IMR-90 (cell line): Measurements from ENCODE around the gene MFSD12. TPM values are rescaled to one million over a fixed set of nuclear protein-coding genes. Genes with fewer than 3 reads are reported as not detected.

Source experiments
- ATAC-seq: fragments of 200-7000 bp; cut with Tn5 transposase; 2 replicates; pipeline ENCODE4 v1.9.1; 2020; ENCODE audit warnings: low read depth, mild to moderate bottlenecking, moderate library complexity
- BruUV-seq: library from RNA; stranded (reverse); fragments of 400-500 nt; replicated peaks from 2 replicates; lab custom pipeline; 2021; lab: Mats Ljungman, UMichigan
- CTCF ChIA-PET: fragments of 300-600 bp; formaldehyde crosslinking; extraction: SDS; loops from one replicate; lab custom pipeline; 2021; ENCODE audit warnings: antibody characterized with exemption; lab: Yijun Ruan, JAX
- POLR2A ChIA-PET: fragments of 300-600 bp; sonication (Branson Sonifier 250); formaldehyde crosslinking; loops from one replicate; lab custom pipeline; 2022; ENCODE audit warnings: antibody characterized with exemption; ENCODE audit not compliant: unreplicated experiment; lab: Charles Lee
- DNase-seq: peaks from one replicate; pipeline ENCODE4 v3.0.0; 2013
- H2AFZ ChIP-seq: replicated peaks from 2 replicates; pipeline ENCODE3; 2013; ENCODE audit warnings: low read length, mild to moderate bottlenecking; ENCODE audit not compliant: poor library complexity
- H2AK5ac ChIP-seq: 2 replicates; pipeline ENCODE4 v1.6.1; 2013; ENCODE audit warnings: low read depth, low read length, inconsistent platforms
- H2AK9ac ChIP-seq: replicated peaks from 2 replicates; pipeline ENCODE3; 2013; ENCODE audit warnings: mild to moderate bottlenecking, low read depth, low read length, moderate library complexity; ENCODE audit not compliant: poor library complexity
- H2BK120ac ChIP-seq: 2 replicates; pipeline ENCODE4 v1.6.1; 2013; ENCODE audit warnings: low read depth, low read length, inconsistent platforms
- H2BK15ac ChIP-seq: 3 replicates; pipeline ENCODE4 v1.6.1; 2013; ENCODE audit warnings: low read depth, low read length, inconsistent platforms
- H2BK20ac ChIP-seq: 2 replicates; pipeline ENCODE4 v1.6.1; 2013; ENCODE audit warnings: low read depth, mild to moderate bottlenecking, inconsistent platforms, low read length, moderate library complexity
- H2BK5ac ChIP-seq: 2 replicates; pipeline ENCODE4 v1.6.1; 2013; ENCODE audit warnings: mild to moderate bottlenecking, low read depth, low read length, inconsistent platforms; ENCODE audit not compliant: poor library complexity, severe bottlenecking
- H3K14ac ChIP-seq: replicated peaks from 2 replicates; pipeline ENCODE4 v1.6.1; 2013; ENCODE audit warnings: low read depth, low read length, inconsistent platforms
- H3K18ac ChIP-seq: 2 replicates; pipeline ENCODE4 v1.6.1; 2013; ENCODE audit warnings: low read depth, low read length, control low read depth
- H3K23ac ChIP-seq: 2 replicates; pipeline ENCODE4 v1.6.1; 2013; ENCODE audit warnings: low read depth, low read length, inconsistent platforms
- H3K27ac ChIP-seq: 2 replicates; pipeline ENCODE4 v1.5.1; 2013; ENCODE audit warnings: mild to moderate bottlenecking, control low read depth, low read length; ENCODE audit not compliant: insufficient read depth
- H3K27me3 ChIP-seq: 2 replicates; pipeline ENCODE4 v1.6.1; 2013; ENCODE audit warnings: low read length; ENCODE audit not compliant: control insufficient read depth, insufficient read depth
- H3K36me3 ChIP-seq: 2 replicates; pipeline ENCODE4 v1.6.1; 2013; ENCODE audit warnings: low read length, mixed read lengths; ENCODE audit not compliant: control insufficient read depth, insufficient read depth
- H3K4ac ChIP-seq: 2 replicates; pipeline ENCODE4 v1.6.1; 2013; ENCODE audit warnings: low read depth, low read length, inconsistent platforms
- H3K4me1 ChIP-seq: 2 replicates; pipeline ENCODE4 v1.6.1; 2013; ENCODE audit warnings: low read length, mixed read lengths; ENCODE audit not compliant: control insufficient read depth, insufficient read depth
- H3K4me2 ChIP-seq: 2 replicates; pipeline ENCODE4 v1.6.1; 2013; ENCODE audit warnings: low read depth, mild to moderate bottlenecking, control low read depth, low read length, moderate library complexity
- H3K4me3 ChIP-seq: 2 replicates; pipeline ENCODE4 v1.5.1; 2013; ENCODE audit warnings: low read depth, mild to moderate bottlenecking, control low read depth, low read length, moderate library complexity; ENCODE audit not compliant: insufficient read depth
- H3K56ac ChIP-seq: 2 replicates; pipeline ENCODE4 v1.6.1; 2013; ENCODE audit warnings: low read length, inconsistent platforms; ENCODE audit not compliant: insufficient read depth; ENCODE audit errors: extremely low read depth
- H3K79me1 ChIP-seq, 2 experiments: 2 replicates each; pipeline ENCODE4 v1.6.1; 2013; ENCODE audit warnings: low read length in 2 of 2, inconsistent platforms in 1 of 2, low read depth in 1 of 2
- H3K9ac ChIP-seq: 2 replicates; pipeline ENCODE4 v1.6.1; 2013; ENCODE audit warnings: low read depth, low read length, control low read depth
- H3K9me1 ChIP-seq: 2 replicates; pipeline ENCODE4 v1.6.1; 2013; ENCODE audit warnings: low read length, inconsistent platforms; ENCODE audit not compliant: insufficient read depth
- H3K9me3 ChIP-seq: 2 replicates; pipeline ENCODE4 v1.6.1; 2013; ENCODE audit warnings: low read length; ENCODE audit not compliant: control insufficient read depth, insufficient read depth
- H4K20me1 ChIP-seq: 2 replicates; pipeline ENCODE4 v1.6.1; 2013; ENCODE audit warnings: low read length, inconsistent platforms; ENCODE audit not compliant: insufficient read depth
- H4K5ac ChIP-seq: 2 replicates; pipeline ENCODE4 v1.6.1; 2013; ENCODE audit warnings: mild to moderate bottlenecking, low read depth, low read length, control low read depth
- H4K8ac ChIP-seq, 2 experiments: 2 replicates each; pipeline ENCODE4 v1.6.1; 2013; ENCODE audit warnings: low read depth in 2 of 2, low read length in 2 of 2, control low read depth in 1 of 2, inconsistent platforms in 1 of 2
- H4K91ac ChIP-seq: 2 replicates; pipeline ENCODE4 v1.6.1; 2013; ENCODE audit warnings: low read depth, low read length, inconsistent platforms; ENCODE audit not compliant: insufficient read depth
- BHLHE40 ChIP-seq: fragments of 150-350 bp; IDR thresholded peaks from 2 replicates; pipeline ENCODE4 v1.6.1; 2016; ENCODE audit warnings: mild to moderate bottlenecking, low read depth, low read length
- CEBPB ChIP-seq: IDR thresholded peaks from 2 replicates; pipeline ENCODE4 v1.6.1; 2012; ENCODE audit warnings: low read depth, low read length, improper control_type of control experiment
- CHD1 ChIP-seq: IDR thresholded peaks from 2 replicates; pipeline ENCODE4 v1.6.1; 2012; ENCODE audit warnings: low read depth, low read length, improper control_type of control experiment
- ELK1 ChIP-seq: fragments of 150-350 bp; IDR thresholded peaks from 2 replicates; pipeline ENCODE4 v1.6.1; 2016; ENCODE audit warnings: low read depth, mild to moderate bottlenecking, low read length, moderate library complexity, borderline replicate concordance
- FOS ChIP-seq: fragments of 150-350 bp; IDR thresholded peaks from 2 replicates; pipeline ENCODE4 v1.6.1; 2016; ENCODE audit warnings: low read depth, low read length
- MAFK ChIP-seq: IDR thresholded peaks from 2 replicates; pipeline ENCODE4 v1.6.1; 2012; ENCODE audit warnings: low read depth, low read length, improper control_type of control experiment
- MAZ ChIP-seq: IDR thresholded peaks from 2 replicates; pipeline ENCODE4 v1.6.1; 2012; ENCODE audit warnings: low read depth, mild to moderate bottlenecking, low read length, improper control_type of control experiment, moderate library complexity, borderline replicate concordance
- MXI1 ChIP-seq: IDR thresholded peaks from 2 replicates; pipeline ENCODE4 v1.6.1; 2012; ENCODE audit warnings: low read depth, mild to moderate bottlenecking, low read length, moderate library complexity, borderline replicate concordance
- NFE2L2 ChIP-seq: fragments of 150-350 bp; IDR thresholded peaks from 2 replicates; pipeline ENCODE4 v1.6.1; 2016; ENCODE audit warnings: low read depth, mild to moderate bottlenecking, low read length
- POLR2A ChIP-seq: IDR thresholded peaks from 2 replicates; pipeline ENCODE4 v1.6.1; 2012; ENCODE audit warnings: mild to moderate bottlenecking, low read depth, low read length
- RAD21 ChIP-seq: IDR thresholded peaks from 2 replicates; pipeline ENCODE4 v1.6.1; 2012; ENCODE audit warnings: low read length, improper control_type of control experiment
- RCOR1 ChIP-seq: IDR thresholded peaks from 2 replicates; pipeline ENCODE4 v1.6.1; 2012; ENCODE audit warnings: mild to moderate bottlenecking, low read length, improper control_type of control experiment; ENCODE audit not compliant: insufficient replicate concordance
- RFX5 ChIP-seq: IDR thresholded peaks from 2 replicates; pipeline ENCODE4 v1.8.0; 2012; ENCODE audit warnings: low read depth, mild to moderate bottlenecking, low read length, moderate library complexity
- SMC3 ChIP-seq: fragments of 150-350 bp; IDR thresholded peaks from 2 replicates; pipeline ENCODE4 v1.6.1; 2016; ENCODE audit warnings: low read depth, mild to moderate bottlenecking, antibody characterized with exemption, low read length, moderate library complexity
- USF2 ChIP-seq: fragments of 150-350 bp; IDR thresholded peaks from 2 replicates; pipeline ENCODE4 v1.6.1; 2017; ENCODE audit warnings: mild to moderate bottlenecking, antibody characterized with exemption, low read length, low read depth
- WGBS, 2 experiments: methylation state at CpG; one replicate each; pipeline versions ENCODE4 v1.1.5 to v1.1.7; 2013; ENCODE audit warnings: missing lambda C conversion rate in 2 of 2; ENCODE audit not compliant: insufficient read length in 1 of 2; ENCODE audit errors: extremely low coverage in 2 of 2; 5-methylcytosine and 5-hydroxymethylcytosine counted together
- dilution Hi-C: fragments of 300-500 bp; cut with HindIII; formaldehyde crosslinking; loops from one replicate; pipeline ENCODE4 v1.14.3; 2018; ENCODE audit warnings: low sequenced_read_pairs; ENCODE audit not compliant: unreplicated experiment
- in situ Hi-C: fragments of 300-500 bp; cut with MboI; formaldehyde crosslinking; loops from 3 replicates; pipeline ENCODE4 v1.14.3; 2019; ENCODE audit warnings: low sequenced_read_pairs, inconsistent platforms, mixed read lengths
- intact Hi-C: fragments of 100-400 bp; cut with micrococcal nuclease; formaldehyde crosslinking; loops from 2 replicates; pipeline ENCODE4 v1.10.0; 2022
- polyA plus RNA-seq, 3 experiments: library from polyadenylated mRNA; depleted of rRNA; stranded (reverse); fragments of >200 nt; gene quantifications; 2 replicates each; pipeline ENCODE4 v1.2.3, GENCODE V29; 2012; ENCODE audit warnings: low replicate concordance in 1 of 3
- total RNA-seq: library from RNA; depleted of rRNA; stranded (reverse); fragments of >200 nt; gene quantifications from 2 replicates; pipeline ENCODE4 v1.2.3, GENCODE V29; 2012

Gene MFSD12
- total and polyA plus RNA-seq, 2 of the 4 experiments (the other 2 are of a cell fraction) = 20.4 to 77.2 TPM

GRCh38 chr19:3585301-3586126, 28.1 kb upstream of the MFSD12 start, which contains the start of gene GIPC3:
TSS of gene GIPC3 (plus strand) at chr19:3585478. CDS start at chr19:3585598, 120 bp downstream.
- Histone ChIP-seq H4K20me1 (peaks cover 2% of the 10 kb centered on the region; the same call in 1 of the 2 replicates), H4K5ac (no peak within 1 kb of the TSS), H3K4me3 (peak within 1 kb of the TSS; percentile 27), H2BK15ac (no peak within 1 kb of the TSS), H3K4me2 (peak within 1 kb of the TSS; percentile 42; the same call in 1 of the 2 replicates), H2AK5ac (no peak within 1 kb of the TSS), H2BK20ac (no peak within 1 kb of the TSS), H3K36me3 (no peaks in the 10 kb centered on the region), H3K14ac (no peak within 1 kb of the TSS), H3K4ac (no peak within 1 kb of the TSS), H2AK9ac (peak within 1 kb of the TSS; percentile 50), H3K27me3 (peaks cover 11% of the 10 kb centered on the region), H3K23ac (no peak within 1 kb of the TSS), H3K9me1 (0 out of 2 replicates have a peak, but pooled peaks cover 3% of the 10 kb centered on the region), H3K9ac (no peak within 1 kb of the TSS), H3K4me1 (peaks cover 4% of the 10 kb centered on the region), H4K91ac (no peak within 1 kb of the TSS), H2BK5ac (no peak within 1 kb of the TSS), H3K27ac (no peak within 1 kb of the TSS), H2AFZ (peak within 1 kb of the TSS; percentile 77), H3K18ac (no peak within 1 kb of the TSS), H3K56ac (no peak within 1 kb of the TSS), H3K9me3 (no peaks in the 10 kb centered on the region), H3K79me1 (no peaks in the 10 kb centered on the region), H2BK120ac (no peak within 1 kb of the TSS), H4K8ac (0 out of 4 replicates have a peak within 1 kb of the TSS, but pooled peaks of 1 of the 2 experiments have one; percentile 16)
- dilution Hi-C loops (no loop called here), intact Hi-C loops (no loop called here), in situ Hi-C loops (no loop called here)
- ATAC-seq (no peak), DNase-seq (no peak)
- WGBS, 2 experiments = 7% methylated on average over 24 of the region's 84 CpGs; no CpG with 5 or more reads in 1 of the 2 experiments
- POLR2A ChIA-PET = no interaction called here
- CTCF ChIA-PET = no interaction called here
- no TSS peak for BruUV-seq
- TF ChIP-seq MAFK = no peak
- no peak for TF ChIP-seq USF2
- TF ChIP-seq RAD21 = no peak
- TF ChIP-seq RFX5 = no peak
- TF ChIP-seq NFE2L2 = no peak
- no peak for TF ChIP-seq SMC3
- TF ChIP-seq FOS = no peak
- no peak for TF ChIP-seq MAZ
- no peak for TF ChIP-seq RCOR1
- TF ChIP-seq POLR2A = no peak
- TF ChIP-seq MXI1 = no peak
- no peak for TF ChIP-seq CEBPB
- TF ChIP-seq CHD1 = no peak
- TF ChIP-seq BHLHE40 = no peak
- no peak for TF ChIP-seq ELK1
